Activated CD4-positive, alpha-beta T cell treated with anti-CD3 and anti-CD28 coated beads, Interleukin-2, amount 10 ng/mL, durations not matched to agents 24 days and 14 days (primary cell): ENCODE measurements around the gene LRIG1. TPM values are rescaled to one million over a fixed set of nuclear protein-coding genes. Genes with fewer than 3 reads are reported as not detected.

Source experiments
- DNase-seq: peaks from one replicate; pipeline ENCODE4 v3.0.0; 2022
- H3K27ac Mint-ChIP-seq: one replicate; pipeline ENCODE4 v1.8.0; 2022; ENCODE audit warnings: mild to moderate bottlenecking, mixed read lengths
- H3K27me3 Mint-ChIP-seq: one replicate; pipeline ENCODE4 v1.8.0; 2022; ENCODE audit warnings: mixed read lengths
- H3K36me3 Mint-ChIP-seq: one replicate; pipeline ENCODE4 v1.8.0; 2022; ENCODE audit warnings: low read depth, mild to moderate bottlenecking, mixed read lengths
- H3K4me1 Mint-ChIP-seq: one replicate; pipeline ENCODE4 v1.8.0; 2021; ENCODE audit warnings: mixed read lengths
- H3K4me3 Mint-ChIP-seq: one replicate; pipeline ENCODE4 v1.8.0; 2022; ENCODE audit warnings: mild to moderate bottlenecking, moderate library complexity, mixed read lengths
- H3K9me3 Mint-ChIP-seq: one replicate; pipeline ENCODE4 v1.8.0; 2021; ENCODE audit warnings: mixed read lengths
- intact Hi-C: fragments of 100-400 bp; cut with micrococcal nuclease; formaldehyde crosslinking; loops from one replicate; pipeline ENCODE4 v1.15.1; 2023
- total RNA-seq: library from RNA; stranded (reverse); gene quantifications from 2 replicates; pipeline ENCODE4 v1.2.3, GENCODE V29; 2022

LRIG1 gene
- total RNA-seq, 1 donor from 2014 or later, result 50.3 TPM

DNA sequence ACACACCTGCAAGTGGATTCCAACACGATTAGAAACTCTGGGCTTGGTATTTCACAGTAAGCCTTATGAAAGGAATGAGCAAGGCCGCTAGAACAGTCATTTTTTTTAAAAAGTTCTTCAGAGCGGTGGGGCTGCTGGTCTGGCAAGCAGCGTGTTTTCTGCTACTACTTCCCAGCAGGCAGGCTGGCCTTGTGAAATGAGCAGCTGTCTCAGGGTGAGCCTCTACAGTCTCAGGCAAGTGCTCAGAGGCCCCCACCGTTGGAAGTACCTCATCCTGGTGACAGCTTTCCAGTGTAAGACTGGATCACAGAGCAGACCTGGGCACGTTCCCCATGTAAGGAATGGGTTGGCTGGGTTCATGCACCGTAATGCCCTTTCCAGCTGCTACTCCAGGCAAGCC is 119.2 kb downstream of the LRIG1 start:
- Mint-ChIP-seq H3K27ac (no peak overlapping the region), H3K4me3 (no peak overlapping the region), H3K27me3 (no peaks in the 10 kb centered on the region), H3K36me3 (peaks cover 86% of the 10 kb centered on the region), H3K9me3 (peaks cover 3% of the 10 kb centered on the region), H3K4me1 (peaks cover 11% of the 10 kb centered on the region)
- no peak for DNase-seq
- intact Hi-C loops, result no loop called here

GRCh38 chr3:66380200-66380932 is 120.5 kb downstream of the LRIG1 start:
- Mint-ChIP-seq H3K27ac (no peak overlapping the region), H3K27me3 (no peaks in the 10 kb centered on the region)

GRCh38 chr3:66379565-66379964 is 121.3 kb downstream of the LRIG1 start:
- Mint-ChIP-seq H3K27me3 (no peaks in the 10 kb centered on the region), H3K4me3 (no peak overlapping the region), H3K27ac (no peak overlapping the region), H3K4me1 (peaks cover 11% of the 10 kb centered on the region), H3K9me3 (no peaks in the 10 kb centered on the region), H3K36me3 (peaks cover 74% of the 10 kb centered on the region)
- no peak for DNase-seq
- intact Hi-C loops, result loop anchor here (10.0 kb wide), 1 partner anchor 435 kb away; no protein-coding TSS in a partner anchor

More at GRCh38 chr3:66380200-66380932, 120.5 kb downstream of the LRIG1 start:
- H3K4me3 Mint-ChIP-seq, result no peak overlapping the region
- H3K9me3 Mint-ChIP-seq, result no peaks in the 10 kb centered on the region
- DNase-seq, result no peak
- intact Hi-C loops, result no loop called here
- peaks cover 11% of the 10 kb centered on the region for H3K4me1 Mint-ChIP-seq
- H3K36me3 Mint-ChIP-seq, result peaks cover 82% of the 10 kb centered on the region

DNA sequence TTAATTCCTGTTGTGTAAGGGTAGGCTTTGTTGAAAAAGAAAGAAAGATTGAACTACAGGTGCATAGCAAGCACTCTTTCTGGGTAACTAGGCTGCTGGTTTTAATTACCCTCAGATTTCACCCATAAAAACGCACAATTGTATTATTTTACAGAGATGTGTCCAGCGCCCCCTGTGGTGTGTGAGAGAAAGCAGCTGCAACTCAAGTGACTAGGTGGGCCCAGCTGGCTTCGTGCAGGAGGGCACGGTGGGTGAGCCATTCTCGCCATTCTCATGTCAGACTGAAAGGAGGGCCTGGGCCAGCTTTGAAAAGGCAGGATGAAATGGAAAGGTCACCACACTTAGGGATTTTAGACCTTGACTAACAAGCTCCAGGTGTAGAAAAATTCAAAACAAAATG is 122.6 kb downstream of the LRIG1 start:
- no peak overlapping the region for H3K4me3 Mint-ChIP-seq
- DNase-seq, result no peak
- peaks cover 66% of the 10 kb centered on the region for H3K36me3 Mint-ChIP-seq
- peaks cover 11% of the 10 kb centered on the region for H3K4me1 Mint-ChIP-seq
- H3K9me3 Mint-ChIP-seq, result no peaks in the 10 kb centered on the region
- H3K27me3 Mint-ChIP-seq, result no peaks in the 10 kb centered on the region
- peak overlapping the region; percentile 48 for H3K27ac Mint-ChIP-seq
- intact Hi-C loops, result loop anchor here (10.0 kb wide), 1 partner anchor 437 kb away; no protein-coding TSS in a partner anchor

DNA sequence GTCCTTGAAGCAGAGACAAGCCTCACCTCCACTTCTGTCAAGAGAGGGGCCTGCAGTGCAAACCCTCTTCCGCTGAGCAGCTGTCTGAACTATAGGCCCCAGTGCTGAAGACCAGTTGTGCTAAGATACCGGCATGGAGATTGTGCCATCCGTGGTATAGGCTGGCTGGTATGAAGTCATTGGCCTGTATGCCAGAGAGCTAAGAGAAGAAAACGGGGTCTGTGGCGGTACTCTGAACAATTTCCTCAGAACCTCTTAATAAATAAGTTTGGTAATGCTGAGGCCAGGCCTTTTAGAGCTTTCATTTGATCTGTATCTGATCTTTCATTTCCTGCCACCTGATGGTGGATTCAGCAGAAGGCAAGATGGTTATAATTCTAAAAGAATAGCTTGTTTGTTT is 123.0 kb downstream of the LRIG1 start:
- no peak for DNase-seq
- H3K27ac Mint-ChIP-seq, result peak overlapping the region; percentile 58
- intact Hi-C loops, result loop anchor here (10.0 kb wide), 1 partner anchor 437 kb away; no protein-coding TSS in a partner anchor
- H3K27me3 Mint-ChIP-seq, result no peaks in the 10 kb centered on the region
- peaks cover 62% of the 10 kb centered on the region for H3K36me3 Mint-ChIP-seq
- peaks cover 11% of the 10 kb centered on the region for H3K4me1 Mint-ChIP-seq
- no peak overlapping the region for H3K4me3 Mint-ChIP-seq
- no peaks in the 10 kb centered on the region for H3K9me3 Mint-ChIP-seq

DNA sequence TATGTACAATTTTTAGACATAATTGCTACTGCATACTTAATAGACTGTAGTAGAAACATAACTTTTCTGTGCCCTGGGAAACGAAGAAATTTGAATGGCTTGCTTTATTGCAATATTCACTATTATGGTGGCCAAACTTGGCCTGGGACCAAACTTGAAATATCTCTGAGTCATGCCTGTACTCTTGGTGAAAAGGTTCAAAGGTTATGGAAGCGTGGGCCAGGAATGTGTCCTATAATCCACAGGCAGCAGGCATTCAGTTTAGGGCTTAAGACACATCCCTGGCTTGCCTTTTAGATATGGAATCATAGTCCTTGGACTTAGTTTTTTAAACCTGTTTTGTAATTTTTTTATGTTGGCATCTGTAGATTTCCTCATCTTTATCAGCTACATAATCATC is 124.3 kb downstream of the LRIG1 start:
- no peak overlapping the region for H3K4me3 Mint-ChIP-seq
- H3K9me3 Mint-ChIP-seq, result no peaks in the 10 kb centered on the region
- H3K4me1 Mint-ChIP-seq, result peaks cover 11% of the 10 kb centered on the region
- H3K27me3 Mint-ChIP-seq, result no peaks in the 10 kb centered on the region
- DNase-seq, result no peak
- no peak overlapping the region for H3K27ac Mint-ChIP-seq
- peaks cover 51% of the 10 kb centered on the region for H3K36me3 Mint-ChIP-seq
- intact Hi-C loops, result loop anchor here (10.0 kb wide), 1 partner anchor 438 kb away; no protein-coding TSS in a partner anchor

DNA sequence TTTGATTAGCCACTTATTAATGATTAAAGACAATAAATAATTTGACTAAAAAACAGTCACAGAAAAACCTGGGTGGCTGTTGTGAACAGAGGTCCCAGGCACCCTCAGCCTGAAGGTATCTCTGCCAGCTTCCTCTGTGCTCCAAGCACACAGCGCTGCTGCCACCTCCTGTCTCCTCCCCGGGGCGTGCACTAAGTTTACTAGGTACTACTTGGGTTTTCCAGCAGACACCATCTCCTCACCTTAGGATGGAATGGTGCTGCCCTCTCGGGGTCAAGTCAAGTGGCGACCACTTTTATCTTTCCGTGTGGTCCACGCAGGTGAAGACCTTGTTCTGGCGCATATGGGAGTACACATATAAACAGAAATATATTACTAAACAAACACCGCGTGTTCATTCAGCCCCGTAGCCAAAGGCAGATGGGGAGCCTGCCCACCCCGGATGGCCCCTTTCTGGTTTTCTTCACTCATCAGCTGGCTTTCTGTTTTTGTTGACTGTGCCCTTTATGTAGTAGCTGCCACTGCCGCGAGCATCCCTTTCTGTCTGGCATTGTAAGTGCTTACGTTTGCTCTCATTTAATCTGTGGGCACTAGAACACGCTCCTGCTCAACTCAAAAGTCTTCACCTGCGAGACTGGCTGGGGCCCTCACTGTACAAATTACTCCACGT is 128.0 kb downstream of the LRIG1 start:
- peaks cover 2% of the 10 kb centered on the region for H3K4me1 Mint-ChIP-seq
- no peaks in the 10 kb centered on the region for H3K9me3 Mint-ChIP-seq
- peaks cover 28% of the 10 kb centered on the region for H3K36me3 Mint-ChIP-seq
- no peaks in the 10 kb centered on the region for H3K27me3 Mint-ChIP-seq
- H3K27ac Mint-ChIP-seq, result no peak overlapping the region
- intact Hi-C loops, result loop anchor here (1.0 to 10.0 kb wide), 2 partner anchors 97 to 442 kb away; no protein-coding TSS in a partner anchor
- H3K4me3 Mint-ChIP-seq, result no peak overlapping the region
- peak; percentile 70 for DNase-seq

DNA sequence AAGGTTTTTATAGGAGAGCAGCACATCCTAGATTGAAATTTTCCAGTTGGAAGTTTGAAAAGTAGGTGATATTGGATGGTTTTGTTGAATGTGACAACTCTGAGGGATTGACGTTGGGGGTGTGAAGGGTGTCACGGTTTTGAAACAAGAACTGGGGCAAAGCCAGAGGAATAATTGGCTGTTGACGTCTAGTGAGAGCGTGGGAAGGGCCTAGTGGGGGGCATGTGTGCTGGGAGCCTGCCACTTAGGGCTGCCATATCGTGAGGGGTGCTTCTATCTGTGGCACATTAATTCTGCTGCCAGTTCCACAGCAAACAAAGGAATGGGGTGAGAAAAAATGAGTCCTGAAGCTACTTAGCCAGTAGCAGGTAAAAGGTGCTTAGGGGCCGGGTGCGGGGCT is 129.4 kb downstream of the LRIG1 start:
- no peak for DNase-seq
- Mint-ChIP-seq H3K36me3 (peaks cover 16% of the 10 kb centered on the region), H3K27me3 (no peaks in the 10 kb centered on the region), H3K27ac (no peak overlapping the region), H3K4me3 (no peak overlapping the region), H3K4me1 (no peaks in the 10 kb centered on the region), H3K9me3 (no peaks in the 10 kb centered on the region)
- intact Hi-C loops, result loop anchor here (10.0 kb wide), 1 partner anchor 443 kb away; no protein-coding TSS in a partner anchor

- DNase-seq, result no peak
- no peaks in the 10 kb centered on the region for H3K27me3 Mint-ChIP-seq
- H3K4me1 Mint-ChIP-seq, result no peaks in the 10 kb centered on the region
- peaks cover 9% of the 10 kb centered on the region for H3K36me3 Mint-ChIP-seq
- H3K27ac Mint-ChIP-seq, result no peak overlapping the region
- intact Hi-C loops, result loop anchor here (10.0 kb wide), 1 partner anchor 445 kb away; no protein-coding TSS in a partner anchor
- no peak overlapping the region for H3K4me3 Mint-ChIP-seq
- H3K9me3 Mint-ChIP-seq, result no peaks in the 10 kb centered on the region
Measured at GRCh38 chr3:66370179-66370578, 130.6 kb downstream of the LRIG1 start.

GRCh38 chr3:66367979-66368378 is 132.8 kb downstream of the LRIG1 start:
- no peak for DNase-seq
- no peaks in the 10 kb centered on the region for H3K27me3 Mint-ChIP-seq
- H3K4me3 Mint-ChIP-seq, result no peak overlapping the region
- intact Hi-C loops, result no loop called here
- H3K27ac Mint-ChIP-seq, result no peak overlapping the region
- H3K4me1 Mint-ChIP-seq, result no peaks in the 10 kb centered on the region
- H3K36me3 Mint-ChIP-seq, result peaks cover 3% of the 10 kb centered on the region
- H3K9me3 Mint-ChIP-seq, result no peaks in the 10 kb centered on the region

- Mint-ChIP-seq H3K36me3 (peaks cover 3% of the 10 kb centered on the region), H3K4me3 (no peak overlapping the region), H3K9me3 (no peaks in the 10 kb centered on the region), H3K4me1 (no peaks in the 10 kb centered on the region), H3K27me3 (no peaks in the 10 kb centered on the region), H3K27ac (no peak overlapping the region)
- no peak for DNase-seq
- intact Hi-C loops, result no loop called here
Measured at GRCh38 chr3:66366747-66367146, 134.1 kb downstream of the LRIG1 start.

DNA sequence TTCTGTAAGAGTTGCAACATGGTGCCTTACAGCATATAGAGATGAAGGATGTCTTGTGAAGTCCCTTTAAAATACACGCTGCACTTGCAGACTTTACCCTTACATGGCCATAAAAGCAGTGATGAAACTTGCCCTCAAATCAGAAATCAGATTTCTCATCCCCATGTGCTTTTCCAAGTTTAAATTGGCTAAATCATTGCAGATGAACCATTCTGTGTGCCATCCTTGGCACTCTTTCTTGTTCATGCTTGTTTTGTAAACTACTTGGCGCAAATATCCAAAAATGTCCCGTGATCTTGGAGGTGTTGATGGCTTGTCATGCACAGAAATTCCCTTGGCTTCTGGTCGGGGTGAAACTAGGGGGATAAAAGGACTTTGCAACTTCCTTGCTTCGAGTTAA is 135.7 kb downstream of the LRIG1 start:
- Mint-ChIP-seq H3K9me3 (no peaks in the 10 kb centered on the region), H3K27ac (no peak overlapping the region), H3K4me3 (no peak overlapping the region), H3K4me1 (no peaks in the 10 kb centered on the region), H3K36me3 (no peaks in the 10 kb centered on the region), H3K27me3 (no peaks in the 10 kb centered on the region)
- DNase-seq, result no peak
- intact Hi-C loops, result no loop called here

GRCh38 chr3:66363148-66363547 is 137.7 kb downstream of the LRIG1 start:
- no peak for DNase-seq
- H3K4me1 Mint-ChIP-seq, result no peaks in the 10 kb centered on the region
- H3K36me3 Mint-ChIP-seq, result no peaks in the 10 kb centered on the region
- no peak overlapping the region for H3K27ac Mint-ChIP-seq
- no peaks in the 10 kb centered on the region for H3K27me3 Mint-ChIP-seq
- H3K9me3 Mint-ChIP-seq, result no peaks in the 10 kb centered on the region
- H3K4me3 Mint-ChIP-seq, result no peak overlapping the region
- intact Hi-C loops, result no loop called here

DNA sequence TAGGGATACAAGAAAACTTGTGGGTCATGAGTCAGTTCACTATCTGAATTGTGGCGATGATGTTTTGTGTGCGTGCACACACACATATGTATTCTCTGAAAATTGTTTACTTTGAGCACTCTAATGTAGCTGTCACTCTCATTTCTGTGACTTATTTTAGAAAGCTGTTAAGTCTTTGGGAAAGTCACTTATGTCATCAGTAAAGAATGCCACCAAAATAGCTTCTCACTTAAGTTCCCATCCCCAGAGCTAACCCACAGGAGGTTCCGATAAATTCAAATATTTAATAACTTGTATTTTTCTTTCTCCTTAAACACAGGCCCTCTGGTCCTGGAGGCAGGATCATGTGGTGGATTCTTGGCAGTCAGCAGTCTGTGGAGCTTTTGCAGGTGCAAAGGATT is 138.3 kb downstream of the LRIG1 start:
- Mint-ChIP-seq H3K9me3 (no peaks in the 10 kb centered on the region), H3K4me3 (no peak overlapping the region), H3K36me3 (no peaks in the 10 kb centered on the region), H3K4me1 (no peaks in the 10 kb centered on the region), H3K27me3 (no peaks in the 10 kb centered on the region), H3K27ac (no peak overlapping the region)
- intact Hi-C loops, result no loop called here
- no peak for DNase-seq
